Suprapubic skin (tissue), 4 donors: ENCODE measurements around the gene ATP11A.

Experiments
- EP300 ChIP-seq: sonication (generic); formaldehyde crosslinking; IDR thresholded peaks from one replicate; pipeline ENCODE4 v1.6.1; 2017; ENCODE audit warnings: antibody characterized with exemption
- POLR2A ChIP-seq, 2 donors: fragments of 450-650 bp; IDR thresholded peaks; one replicate each; pipeline ENCODE4 v1.6.1; 2017; ENCODE audit warnings: antibody characterized with exemption in 2 of 2, mild to moderate bottlenecking in 2 of 2, moderate library complexity in 2 of 2
- POLR2AphosphoS5 ChIP-seq, 3 donors: sonication (generic); formaldehyde crosslinking; IDR thresholded peaks; one replicate each; pipeline ENCODE4 v1.6.1; 2017; ENCODE audit warnings: antibody characterized with exemption in 3 of 3
- TF ChIP-seq, protein P1 (sequence below), 2 donors: fragments of 200-600 bp in 1 of 2; fragments of 450-650 bp in 1 of 2; sonication (generic) in 1 of 2; IDR thresholded peaks; one replicate each; pipeline ENCODE4 v1.5.1; 2016 to 2019; ENCODE audit warnings: antibody characterized with exemption in 2 of 2, mild to moderate bottlenecking in 1 of 2, moderate library complexity in 1 of 2

DNA sequence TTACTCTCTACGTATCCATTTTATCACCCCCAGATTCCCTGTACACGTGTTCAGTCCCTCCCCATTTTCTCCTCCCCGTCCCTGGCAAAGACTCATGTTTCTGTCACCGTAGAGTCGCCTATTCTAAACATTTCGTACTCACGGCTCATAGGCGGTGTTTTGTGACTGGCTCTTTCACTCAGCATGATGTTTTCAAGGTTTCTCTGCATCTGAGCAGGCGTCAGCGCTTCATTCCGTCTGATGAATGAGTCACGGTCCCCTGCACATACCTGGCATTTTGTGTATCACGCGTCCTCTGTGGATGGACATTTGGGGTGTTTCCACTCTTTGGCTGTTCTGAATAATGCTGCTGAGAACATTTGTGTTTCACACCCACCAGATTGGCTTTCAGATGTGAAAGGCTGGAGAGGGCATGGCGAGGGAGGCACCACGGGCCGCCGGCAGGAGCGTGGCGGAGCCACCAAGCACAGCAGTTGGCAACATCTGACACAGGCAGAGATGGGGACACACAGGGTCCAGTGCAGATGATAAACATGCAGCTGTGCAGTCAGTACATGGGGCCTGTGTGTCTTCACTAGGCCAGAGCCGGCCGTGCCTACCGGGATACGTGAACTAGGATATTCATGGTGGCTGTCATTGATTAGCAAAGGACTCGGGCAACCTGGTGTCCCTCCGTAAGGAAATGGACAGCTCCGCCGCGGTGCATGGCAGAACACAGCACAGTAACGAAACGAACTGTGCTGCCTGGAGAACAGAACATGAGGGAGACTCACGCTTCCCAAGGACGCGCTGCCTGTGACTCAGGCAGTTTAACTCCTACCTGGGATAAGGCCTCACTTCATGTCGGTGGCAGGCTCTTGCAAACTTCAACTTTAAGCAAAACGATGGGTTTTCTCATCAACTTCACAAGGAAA is 117.2 kb downstream of the ATP11A start:
- TF ChIP-seq, protein P1, sequence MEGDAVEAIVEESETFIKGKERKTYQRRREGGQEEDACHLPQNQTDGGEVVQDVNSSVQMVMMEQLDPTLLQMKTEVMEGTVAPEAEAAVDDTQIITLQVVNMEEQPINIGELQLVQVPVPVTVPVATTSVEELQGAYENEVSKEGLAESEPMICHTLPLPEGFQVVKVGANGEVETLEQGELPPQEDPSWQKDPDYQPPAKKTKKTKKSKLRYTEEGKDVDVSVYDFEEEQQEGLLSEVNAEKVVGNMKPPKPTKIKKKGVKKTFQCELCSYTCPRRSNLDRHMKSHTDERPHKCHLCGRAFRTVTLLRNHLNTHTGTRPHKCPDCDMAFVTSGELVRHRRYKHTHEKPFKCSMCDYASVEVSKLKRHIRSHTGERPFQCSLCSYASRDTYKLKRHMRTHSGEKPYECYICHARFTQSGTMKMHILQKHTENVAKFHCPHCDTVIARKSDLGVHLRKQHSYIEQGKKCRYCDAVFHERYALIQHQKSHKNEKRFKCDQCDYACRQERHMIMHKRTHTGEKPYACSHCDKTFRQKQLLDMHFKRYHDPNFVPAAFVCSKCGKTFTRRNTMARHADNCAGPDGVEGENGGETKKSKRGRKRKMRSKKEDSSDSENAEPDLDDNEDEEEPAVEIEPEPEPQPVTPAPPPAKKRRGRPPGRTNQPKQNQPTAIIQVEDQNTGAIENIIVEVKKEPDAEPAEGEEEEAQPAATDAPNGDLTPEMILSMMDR (IDR thresholded peaks at IDR 0.05), result no peak
- no peak for TF ChIP-seq EP300
- TF ChIP-seq POLR2A (IDR thresholded peaks at IDR 0.05), result no peak
- no peak for TF ChIP-seq POLR2AphosphoS5 (IDR thresholded peaks at IDR 0.05)
